GM18861 (cell line): Measurements from ENCODE around the gene SLC51A.
"Not testable (repeated sequence)": the region's sequence is repeated elsewhere in the genome, so short reads cannot be mapped to it uniquely, and the experiment has no call there.

Experiments used
- ATAC-seq: cut with Tn5 transposase; IDR thresholded peaks from one replicate; pipeline ENCODE4 v1.9.1; 2021; ENCODE audit not compliant: unreplicated experiment

The SLC51A gene

DNA sequence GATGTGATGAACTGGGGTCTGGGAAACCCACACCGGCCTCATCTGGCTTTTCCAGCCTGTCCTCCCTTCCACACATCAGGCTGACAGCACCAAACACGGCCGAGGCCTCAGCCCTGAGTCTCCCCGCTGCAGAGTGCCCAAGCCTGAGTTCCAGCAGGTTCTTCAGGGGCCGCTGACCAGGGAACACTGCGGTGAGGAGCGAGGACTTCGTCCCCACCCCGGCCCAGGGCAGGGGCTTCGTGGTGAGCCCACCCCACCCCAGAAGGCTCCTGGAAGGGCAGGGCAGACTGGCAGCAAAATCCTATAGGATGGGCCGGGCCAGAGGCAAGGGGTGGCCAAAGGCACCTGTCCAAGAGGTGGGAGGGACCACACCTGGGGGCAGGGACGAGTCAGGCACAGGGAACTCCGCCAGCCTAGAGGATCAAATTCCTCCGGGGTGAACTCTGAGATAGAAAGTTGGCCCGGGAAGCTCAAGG lies at the start of gene SLC51A:
SLC51A (plus strand) TSS at position 446 of the 476 bp plus-strand sequence. CDS start 179 bp downstream, outside the sequence.
- no peak for ATAC-seq

DNA sequence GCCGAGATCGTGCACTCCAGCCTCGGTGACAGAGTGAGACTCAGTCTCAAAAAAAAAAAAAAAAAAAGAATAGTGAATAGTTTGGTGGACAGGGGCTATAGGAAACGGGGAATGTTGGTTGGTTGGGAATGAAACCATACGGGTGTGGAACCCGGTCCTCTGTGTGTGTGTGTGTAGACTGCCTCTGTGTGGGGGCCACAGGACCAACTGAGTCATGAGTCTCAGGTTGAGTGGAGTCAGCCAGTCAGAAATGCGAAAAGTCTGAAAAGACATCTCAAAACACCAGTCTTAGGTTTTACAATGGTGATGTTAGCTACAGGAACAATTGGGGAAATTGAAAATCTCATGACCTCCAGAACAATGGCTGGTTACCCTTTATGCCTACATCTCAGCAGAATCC lies 49.6 kb upstream of the SLC51A start:
- no peak for ATAC-seq

DNA sequence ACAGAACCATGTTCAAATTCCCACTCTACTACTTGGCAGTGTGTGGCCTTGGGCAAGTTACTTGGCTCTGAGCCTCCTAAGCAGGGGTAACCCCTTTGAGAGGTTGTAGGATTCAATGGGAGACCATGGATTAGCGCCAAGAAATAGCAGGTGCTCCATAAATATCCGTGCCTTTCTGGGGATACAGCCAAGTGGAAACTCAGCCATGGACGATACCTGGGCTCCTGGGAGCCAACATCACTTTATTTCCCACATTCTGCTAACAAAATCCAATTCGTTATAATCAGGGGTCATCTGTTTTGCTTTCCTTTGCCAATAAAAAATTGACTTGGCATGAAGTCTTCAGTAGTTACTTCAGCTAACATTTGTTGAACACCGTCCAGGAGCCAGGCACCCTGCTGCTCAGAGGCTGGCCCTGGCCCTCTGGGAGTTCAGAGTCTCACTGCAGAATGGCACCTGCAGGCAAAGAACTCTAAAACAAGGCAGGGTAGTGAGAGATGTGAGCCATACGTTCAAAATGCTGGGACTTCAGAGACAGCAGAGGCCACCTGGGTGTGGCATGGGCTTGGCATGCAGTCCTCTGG lies 47.4 kb upstream of the SLC51A start:
- ATAC-seq = no peak

DNA sequence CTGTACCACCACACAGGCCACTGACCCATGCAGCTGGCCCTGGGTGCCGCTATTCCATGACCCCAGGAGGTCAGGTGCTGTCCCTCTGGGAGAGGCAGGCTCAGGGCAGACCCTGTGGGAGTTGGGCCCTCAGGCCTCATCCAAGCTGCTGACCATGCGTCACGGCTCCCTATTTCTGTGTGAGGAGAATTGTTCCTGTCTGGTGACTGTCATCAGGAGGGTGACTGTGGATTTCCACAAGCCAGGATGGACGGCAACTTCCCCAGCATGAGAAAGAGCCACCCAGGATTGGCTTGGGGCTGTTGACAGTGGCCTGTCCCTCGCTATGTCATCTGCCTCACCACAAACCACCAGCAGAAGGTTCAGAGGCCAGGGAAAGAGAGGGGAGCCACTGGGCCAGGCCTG lies 46.5 kb upstream of the SLC51A start:
- ATAC-seq = no peak

DNA sequence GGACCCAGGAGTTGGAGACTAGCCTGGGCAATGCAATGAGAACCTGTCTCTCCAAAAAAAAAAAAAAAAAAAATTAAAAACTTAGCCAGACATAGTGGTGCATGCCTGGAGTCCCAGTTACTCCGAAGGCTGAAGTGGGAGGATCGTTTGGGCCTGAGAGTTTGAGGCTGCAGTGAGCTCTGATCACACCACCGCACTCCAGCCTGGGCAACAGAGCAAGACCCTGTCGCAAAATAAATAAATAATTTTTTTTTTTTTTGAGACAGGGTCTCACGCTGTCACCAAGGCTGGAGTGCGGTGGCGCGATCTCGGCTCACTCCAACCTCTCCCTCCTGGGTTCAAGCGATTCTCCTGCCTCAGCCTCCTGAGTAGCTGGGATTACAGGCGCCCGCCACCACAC lies 46.0 kb upstream of the SLC51A start:
- ATAC-seq = not testable (repeated sequence)

DNA sequence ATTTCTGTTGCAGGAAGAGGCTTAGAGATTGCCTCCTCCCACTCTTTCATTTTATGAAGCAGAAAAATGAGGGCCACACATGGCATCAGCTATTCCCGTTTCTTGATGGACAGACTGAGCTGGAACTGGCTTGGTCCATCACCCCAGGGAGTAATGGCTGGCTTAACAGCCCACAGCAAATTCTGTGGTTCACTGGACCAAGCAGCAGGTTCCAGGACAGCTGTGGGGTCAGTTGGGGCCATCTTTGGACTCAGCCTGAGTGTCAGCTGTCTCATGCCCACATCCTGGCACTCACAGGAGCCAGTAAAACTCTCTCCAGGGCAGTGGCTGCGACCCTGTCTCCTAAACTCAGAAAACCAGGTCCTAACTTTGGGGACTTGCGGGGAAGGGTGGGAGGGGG lies 41.7 kb upstream of the SLC51A start:
- ATAC-seq = no peak

DNA sequence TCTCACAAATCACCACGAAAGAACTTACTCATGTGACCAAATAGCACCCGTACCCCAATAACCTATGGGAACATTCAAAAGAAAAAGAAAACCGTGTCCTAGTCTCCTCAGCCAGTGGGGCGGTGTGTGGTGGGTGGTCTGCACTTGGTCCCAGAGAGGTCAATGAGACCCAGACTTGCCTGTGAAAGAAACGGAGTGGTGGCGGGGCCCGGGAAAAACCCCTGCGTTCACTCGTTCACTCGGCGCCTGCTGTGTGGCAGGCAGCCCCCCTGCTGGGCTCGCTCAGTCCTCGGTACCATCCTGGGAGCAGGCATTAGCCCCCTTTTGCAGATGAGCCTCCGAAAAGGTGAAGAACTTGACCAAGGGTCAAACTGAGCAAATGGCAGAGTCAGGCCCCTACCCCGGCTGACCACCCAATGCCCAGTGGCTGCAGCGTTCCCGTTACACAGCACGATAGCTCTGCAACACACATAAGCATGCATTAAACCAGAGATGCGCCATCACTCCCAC lies 41.2 kb upstream of the SLC51A start:
- ATAC-seq = no peak

DNA sequence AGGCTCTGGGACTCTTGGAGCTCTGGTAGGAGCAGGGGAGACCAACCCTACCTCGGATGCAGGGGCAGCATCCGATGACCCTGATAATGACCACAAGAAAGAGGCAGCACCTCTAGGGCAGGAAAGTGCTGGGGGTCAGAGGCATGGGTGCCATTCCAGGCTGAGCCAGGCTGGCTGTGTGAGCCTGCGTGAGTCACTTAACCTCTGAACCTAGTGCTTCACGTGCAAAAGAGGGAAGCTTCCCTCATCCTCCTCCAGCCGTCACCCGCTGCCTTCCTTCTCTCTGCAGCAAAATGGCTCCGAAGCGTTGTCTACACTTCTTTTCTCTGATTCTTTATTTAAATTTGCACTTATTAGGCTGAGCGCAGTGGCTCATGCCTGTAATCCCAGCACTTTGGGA lies 40.6 kb upstream of the SLC51A start:
- no peak for ATAC-seq

DNA sequence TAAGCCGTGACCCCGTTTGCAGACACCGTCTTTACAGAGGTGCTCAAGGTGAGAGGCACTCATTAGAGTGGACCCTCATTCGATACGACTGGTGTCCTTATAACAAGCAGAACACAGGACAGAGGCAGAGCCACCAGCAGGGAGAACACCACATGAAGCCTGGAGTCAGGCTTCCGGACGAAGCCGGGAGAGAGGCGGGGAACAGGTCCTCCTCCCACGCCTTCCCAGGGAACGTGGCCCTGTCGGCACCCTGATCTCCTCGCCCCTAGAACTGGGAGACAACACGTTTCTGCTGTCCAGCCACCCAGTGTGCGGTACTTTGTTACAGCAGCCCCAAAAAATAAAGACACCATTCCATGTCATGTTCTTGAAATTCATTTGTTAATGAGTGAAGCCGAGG lies 38.8 kb upstream of the SLC51A start:
- ATAC-seq = no peak

DNA sequence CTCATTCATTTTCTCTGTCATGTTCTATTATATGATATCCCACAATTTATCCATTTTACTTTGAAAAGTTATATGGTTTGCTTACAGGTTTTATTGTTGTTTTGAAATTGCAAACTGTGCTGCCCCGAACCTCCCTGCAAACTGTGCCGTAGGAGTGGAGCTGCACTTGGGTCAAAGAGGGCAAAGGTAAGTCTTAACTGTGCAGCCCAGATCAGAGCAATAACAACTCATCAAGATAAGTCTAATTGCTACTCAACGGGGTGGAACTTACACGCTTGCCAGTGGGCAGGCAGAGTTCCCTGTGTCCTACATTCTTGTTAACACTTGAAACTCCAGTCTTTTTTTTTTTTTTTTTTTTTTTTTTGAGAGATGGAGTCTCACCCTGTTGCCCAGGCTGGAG lies 38.4 kb upstream of the SLC51A start:
- ATAC-seq = no peak

DNA sequence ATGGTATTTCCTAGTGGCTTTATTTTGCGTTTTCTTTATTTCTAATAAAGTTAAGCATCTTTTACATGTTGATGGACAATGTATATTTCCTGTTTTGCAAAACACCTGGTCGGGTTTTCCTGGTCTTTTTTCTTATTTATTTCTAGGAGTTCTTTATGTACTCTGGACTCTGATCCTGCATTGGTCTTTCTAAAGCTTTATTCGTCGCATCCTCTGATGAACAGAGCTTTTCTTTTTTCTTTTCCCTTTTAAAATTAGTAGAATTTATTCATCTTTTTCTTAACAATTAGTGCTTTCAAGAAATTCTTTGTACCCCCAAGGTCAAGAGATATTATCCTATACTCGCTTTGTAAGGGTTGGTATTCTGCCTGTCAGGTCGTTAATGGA lies 37.3 kb upstream of the SLC51A start:
- no peak for ATAC-seq

DNA sequence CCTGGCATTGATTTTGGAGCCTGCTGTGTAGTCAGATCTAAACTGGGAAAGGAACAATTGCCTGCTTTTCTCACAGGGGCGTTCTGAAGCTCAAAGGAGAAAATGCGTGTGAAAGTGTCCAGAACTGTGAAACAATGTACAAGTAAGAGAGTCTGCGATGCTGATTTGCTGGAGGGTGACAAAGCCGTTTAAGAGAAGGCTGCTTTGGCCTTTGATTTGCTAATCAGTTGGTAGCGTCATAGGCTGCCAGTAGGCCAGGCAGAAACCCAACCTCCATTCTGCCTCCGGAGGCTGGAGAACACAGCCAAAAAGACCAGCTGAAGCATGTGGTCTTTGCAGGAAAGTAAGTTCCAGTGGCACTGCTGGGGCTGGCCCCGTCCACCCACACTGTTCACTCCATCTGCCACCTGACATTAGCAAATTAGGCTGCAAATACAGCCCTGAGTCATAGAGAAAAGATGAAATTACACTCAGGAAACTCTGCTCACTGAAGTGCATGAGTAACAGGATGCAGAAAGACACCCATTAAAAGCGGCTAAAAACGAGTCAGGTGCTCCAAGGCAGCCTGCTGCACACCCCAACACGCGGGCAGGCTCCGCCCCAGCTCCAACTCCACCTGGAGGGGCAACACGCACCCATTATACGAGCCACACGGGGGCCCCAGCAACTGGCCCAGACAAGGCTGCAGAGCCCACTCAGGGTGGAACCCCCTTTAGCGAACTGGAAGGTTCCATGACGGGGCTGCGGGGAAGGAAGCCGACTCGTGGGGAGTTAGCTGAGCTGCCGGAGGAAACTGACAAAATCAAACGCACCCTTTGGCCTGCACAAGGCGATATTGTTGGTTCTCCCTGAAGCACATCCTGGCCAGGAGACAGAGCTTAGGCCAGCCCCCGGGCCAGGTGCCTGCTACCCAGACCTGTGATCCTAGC lies 36.7 kb upstream of the SLC51A start:
- ATAC-seq = peak; percentile 69

DNA sequence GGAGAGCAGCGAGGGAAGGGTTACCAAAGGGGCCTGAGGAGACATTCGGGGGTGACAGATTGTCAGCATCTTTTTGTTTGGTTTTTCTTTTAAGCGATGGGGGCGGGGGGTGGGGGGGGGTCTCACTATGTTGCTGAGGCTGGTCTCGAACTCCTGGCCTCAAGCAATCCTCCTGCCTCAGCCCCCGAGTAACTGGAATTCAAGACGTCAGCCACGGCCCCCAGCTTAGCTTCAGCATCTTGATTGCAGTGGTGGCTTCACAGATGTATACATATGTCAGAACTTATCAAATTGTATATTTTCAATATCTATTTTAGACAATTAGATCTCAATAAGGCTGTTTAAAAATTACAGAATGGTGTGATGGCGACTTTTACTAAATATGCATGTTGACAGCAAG lies 36.0 kb upstream of the SLC51A start:
- no peak for ATAC-seq

DNA sequence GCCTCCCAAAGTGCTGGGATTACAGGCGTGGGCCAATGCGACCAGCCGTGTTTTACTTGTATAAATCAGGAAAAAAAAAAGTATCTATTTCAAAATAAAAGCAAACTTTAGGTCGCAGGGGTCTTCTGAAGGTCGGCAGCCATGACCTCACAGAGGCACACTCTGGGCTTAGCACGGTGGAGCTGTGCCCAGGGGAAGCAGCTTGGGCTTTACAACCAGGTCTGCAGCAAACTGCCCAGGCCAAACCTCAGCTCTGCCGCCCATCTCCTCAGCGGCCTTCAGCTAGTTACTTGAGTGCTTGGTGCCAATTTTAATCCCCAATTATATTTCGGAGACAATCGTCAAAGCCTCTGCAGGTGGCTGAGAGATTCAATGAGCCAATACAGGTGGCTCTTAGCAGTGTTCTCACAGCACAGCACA lies 35.2 kb upstream of the SLC51A start:
- ATAC-seq = no peak

DNA sequence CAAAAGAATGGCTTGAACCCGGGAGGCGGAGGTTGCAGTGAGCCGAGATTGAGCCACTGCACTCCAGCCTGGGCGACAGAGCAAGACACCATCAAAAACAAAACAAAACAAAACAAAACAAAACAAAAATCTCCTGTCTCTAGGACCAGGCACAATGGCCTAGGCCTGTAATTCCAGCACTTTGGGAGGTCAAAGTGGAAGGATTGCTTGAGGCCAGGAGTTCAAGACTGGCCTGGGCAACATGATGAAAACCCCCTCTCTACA lies 32.2 kb upstream of the SLC51A start:
- not testable (repeated sequence) for ATAC-seq

DNA sequence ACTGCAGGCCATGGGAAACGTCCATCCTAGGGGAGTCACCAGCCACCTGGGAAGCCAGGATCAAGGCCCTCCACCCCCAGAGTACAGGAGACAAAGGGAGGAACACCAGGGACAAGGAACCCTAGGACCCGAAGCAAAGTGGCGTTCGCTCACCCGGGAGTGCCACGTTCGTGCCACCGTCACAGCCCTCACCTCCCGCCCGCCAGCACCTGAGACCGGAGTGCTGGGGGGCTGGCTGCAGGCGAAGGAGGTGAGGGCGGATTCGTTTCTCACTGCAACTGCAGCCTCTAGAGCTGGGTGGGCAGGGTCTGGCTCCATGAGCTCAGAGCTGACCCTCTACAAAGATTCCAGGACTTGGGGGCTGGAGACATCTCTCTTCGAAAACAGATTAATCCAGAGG lies 31.5 kb upstream of the SLC51A start:
- ATAC-seq = no peak

DNA sequence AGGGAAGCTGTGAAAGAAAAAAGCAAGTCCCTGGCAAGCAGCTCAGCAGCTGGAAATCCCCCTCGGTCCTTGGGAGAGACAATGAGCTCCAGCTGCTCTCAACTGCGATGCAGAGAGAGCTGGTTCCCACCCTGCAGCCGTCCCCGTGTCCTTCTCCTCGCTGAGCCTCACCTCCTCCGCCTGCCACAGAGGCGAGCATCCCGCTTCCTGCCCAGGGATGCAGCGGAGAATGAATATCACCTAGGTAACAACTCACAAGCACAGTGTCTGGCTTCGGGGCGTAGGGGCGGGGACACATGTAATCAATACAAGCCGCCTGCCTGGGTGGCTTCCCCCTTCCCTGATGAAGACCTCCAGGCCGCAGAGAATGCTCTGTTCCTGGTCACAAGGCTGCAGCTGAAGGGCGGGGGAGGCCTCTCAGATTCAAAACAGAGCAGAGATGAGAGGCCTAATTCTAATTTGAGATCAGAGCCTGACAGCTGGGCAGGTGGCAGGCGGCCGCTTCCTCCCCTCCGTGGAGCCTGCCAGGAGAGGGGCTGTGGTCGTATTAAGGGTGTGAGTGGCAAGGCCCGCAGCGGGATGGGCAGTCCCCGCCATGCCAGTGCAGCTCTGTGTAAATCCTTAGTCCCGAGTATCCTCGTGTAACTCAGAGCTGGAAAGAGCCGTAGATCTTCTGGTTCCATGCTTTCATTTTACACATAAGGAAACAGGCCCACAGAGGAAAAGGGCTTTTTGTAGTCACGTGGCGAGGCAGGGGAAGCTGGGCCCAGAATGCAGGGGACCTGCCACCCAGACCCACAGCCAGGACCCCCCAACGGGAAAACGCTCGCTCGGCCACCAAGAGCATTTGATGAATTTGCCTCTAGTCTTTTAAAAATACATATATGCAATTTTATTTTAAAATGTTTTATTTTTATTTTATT lies 29.4 kb upstream of the SLC51A start:
- peak; percentile 40 for ATAC-seq

DNA sequence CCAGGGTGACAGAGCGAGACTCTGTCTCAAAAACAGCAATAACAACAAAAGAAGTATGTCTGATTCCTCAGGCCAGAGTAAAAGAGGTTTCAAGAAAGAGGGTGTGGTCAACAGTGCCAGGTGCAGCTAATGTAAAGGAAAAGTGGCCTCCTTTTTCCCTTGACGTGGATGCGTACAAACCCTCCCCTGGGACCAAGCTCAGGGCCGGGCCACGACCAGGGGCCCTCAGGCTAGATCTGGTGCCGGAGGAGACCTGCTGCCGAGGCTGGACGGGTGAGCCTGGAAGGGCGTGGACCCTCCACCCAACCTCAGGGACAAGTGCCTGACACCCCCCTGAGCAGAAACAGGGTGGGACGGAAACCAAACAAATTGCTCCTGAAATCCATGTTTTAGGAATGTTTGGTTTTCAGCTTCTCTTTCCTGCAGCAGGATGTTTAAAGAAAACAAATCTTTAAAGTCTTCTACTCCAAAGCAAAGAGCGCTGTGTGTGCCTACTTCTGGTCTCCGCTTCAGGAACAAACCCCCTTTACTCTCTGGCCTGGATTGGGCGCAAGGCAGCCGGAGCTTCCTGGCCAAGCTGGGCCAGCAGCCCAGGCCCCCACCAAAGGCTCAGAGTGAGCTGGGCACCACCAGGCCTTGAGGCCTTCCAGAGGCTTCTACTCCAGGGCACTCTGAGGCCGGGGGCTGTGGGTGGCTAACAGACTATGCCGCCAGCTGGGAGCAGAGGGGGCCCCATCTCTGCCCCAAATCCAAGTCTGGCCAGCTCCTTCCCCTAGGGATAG lies 26.6 kb upstream of the SLC51A start:
- no peak for ATAC-seq

DNA sequence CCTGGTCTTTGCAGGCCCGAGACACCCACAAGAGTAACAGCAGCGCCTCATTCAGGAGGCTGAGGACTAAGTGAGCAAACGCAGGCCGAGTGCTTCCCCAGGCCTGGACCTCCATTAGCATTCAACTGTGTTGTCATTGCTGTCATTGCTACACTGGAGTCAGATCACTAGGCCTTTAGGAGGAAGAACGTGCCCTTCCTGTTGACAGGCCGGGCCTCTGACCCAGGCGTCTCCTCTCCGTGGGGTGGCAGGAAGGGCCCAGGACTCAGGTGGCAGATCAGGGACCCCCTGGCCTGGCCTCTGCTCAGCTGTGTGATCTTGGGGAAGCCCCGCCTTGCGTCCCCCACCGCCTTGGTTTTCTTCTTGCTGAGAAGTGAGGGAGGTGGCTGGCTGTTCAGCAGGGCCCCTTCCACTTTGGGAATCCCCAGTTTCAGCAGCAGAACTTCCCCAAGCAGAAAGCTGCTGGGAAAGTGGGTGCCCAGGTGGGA lies 24.3 kb upstream of the SLC51A start:
- no peak for ATAC-seq

DNA sequence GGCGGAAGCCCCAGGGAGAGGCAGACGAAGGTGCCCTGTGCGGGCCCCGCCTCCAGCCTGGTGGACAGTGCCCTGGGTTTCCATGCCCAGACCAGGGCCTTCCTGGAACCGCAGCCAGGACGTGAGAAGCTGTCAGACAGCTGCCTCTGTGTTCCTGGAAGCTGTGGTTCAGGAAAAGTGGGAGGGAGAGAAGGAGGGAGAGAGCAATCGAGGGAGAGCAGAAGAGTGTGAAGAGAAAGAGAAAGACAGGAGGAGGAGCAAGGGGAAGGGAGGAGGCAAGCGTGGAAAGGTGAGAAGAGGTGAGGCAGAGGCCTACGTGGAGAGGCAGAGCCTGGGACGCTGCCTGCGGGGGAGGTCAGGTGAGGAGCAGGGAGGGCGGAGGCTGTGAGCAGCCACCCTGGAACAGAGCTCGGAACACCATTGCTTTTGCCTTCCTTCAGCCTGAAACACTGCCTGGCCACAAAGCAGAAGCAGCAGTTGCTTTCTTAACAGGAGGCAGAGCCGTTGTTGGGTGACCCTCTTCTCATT lies 23.7 kb upstream of the SLC51A start:
- no peak for ATAC-seq
